GM23248 (cell line): Measurements from ENCODE around the gene PAM.

ENCODE experiments used
- EZH2 ChIP-seq: fragments of 200-600 bp; sonication (generic); IDR thresholded peaks from 2 replicates; pipeline ENCODE4 v1.6.1; 2018; ENCODE audit warnings: antibody characterized with exemption, mild to moderate bottlenecking; ENCODE audit not compliant: insufficient read depth, poor library complexity, severe bottlenecking
- EZH2phosphoT487 ChIP-seq: fragments of 200-600 bp; sonication (generic); IDR thresholded peaks from 2 replicates; pipeline ENCODE4 v1.6.1; 2018; ENCODE audit warnings: antibody characterized with exemption, moderate library complexity, mild to moderate bottlenecking, low read depth; ENCODE audit not compliant: insufficient read depth

- TF ChIP-seq EZH2phosphoT487 (no peak), EZH2 (no peak)
Measured at GRCh38 chr5:103033696-103034095, 278.6 kb downstream of the PAM start.
